ENCODE results near the gene NPIPB9. TPM values are rescaled to one million over a fixed set of nuclear protein-coding genes. Genes with fewer than 3 reads are reported as not detected.
"Not testable (repeated sequence)": the region's sequence is repeated elsewhere in the genome, so short reads cannot be mapped to it uniquely, and the experiment has no call there.

NPIPB9 gene
- 1 to 10 TPM in 3 of 4 donors, under 1 TPM in 1; 0.35 to 8.2 (median 3.0) TPM for total RNA-seq

DNA sequence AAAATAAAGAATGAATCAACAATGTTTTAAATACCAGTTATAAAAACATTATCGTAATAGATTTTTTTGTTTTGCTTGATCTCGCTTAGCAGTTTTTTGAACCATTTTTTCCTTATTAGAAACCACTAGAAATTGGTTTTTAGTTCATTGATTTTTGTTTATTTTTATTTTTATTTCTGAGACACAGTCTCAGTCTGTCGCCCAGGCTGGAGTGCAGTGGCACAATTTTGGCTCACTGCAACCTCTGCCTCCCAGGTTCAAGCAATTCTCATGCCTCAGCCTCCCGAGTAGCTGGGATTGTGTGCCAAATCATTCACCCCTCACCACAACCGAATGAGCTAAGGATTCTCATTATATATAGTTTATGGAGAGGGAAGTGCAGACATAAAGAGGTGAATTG lies at the start of gene NPIPB9:
Gene NPIPB9, plus strand, starts transcription at position 301 of the 400 bp plus-strand sequence.
- not testable (repeated sequence) for ATAC-seq, H3K9me3 ChIP-seq, H3K4me1 ChIP-seq, H3K4me3 ChIP-seq, H3K36me3 ChIP-seq, H3K27me3 ChIP-seq, H3K27ac ChIP-seq
- WGBS, 2 donors (ENCODE audit: low coverage in 1 of 2), result no CpG with 5 or more reads among the region's 5 CpGs

DNA sequence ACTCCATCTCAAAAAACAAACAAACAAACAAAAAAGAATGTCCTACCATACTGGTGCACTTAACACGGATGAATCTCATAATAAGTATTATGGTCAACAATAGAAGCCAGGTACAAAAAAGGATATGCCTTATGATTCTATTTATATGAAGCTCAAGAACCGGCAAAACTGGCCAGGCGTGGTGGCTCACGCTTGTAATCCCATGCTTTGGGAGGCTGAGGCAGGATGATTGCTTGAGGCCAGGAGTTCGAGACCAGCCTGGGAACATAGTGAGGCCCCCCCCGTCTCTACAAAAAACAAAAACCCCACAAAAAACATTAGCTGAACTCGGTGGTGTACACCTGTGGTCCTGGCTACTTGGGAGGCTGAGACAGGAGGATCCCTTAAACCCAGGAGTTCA lies 47.3 kb upstream of the NPIPB9 start:
- not testable (repeated sequence) for ATAC-seq, H3K9me3 ChIP-seq, H3K4me1 ChIP-seq, H3K36me3 ChIP-seq, H3K27me3 ChIP-seq, H3K27ac ChIP-seq, H3K4me3 ChIP-seq
- WGBS, 2 donors (ENCODE audit: low coverage in 1 of 2), result no CpG with 5 or more reads among the region's 7 CpGs

DNA sequence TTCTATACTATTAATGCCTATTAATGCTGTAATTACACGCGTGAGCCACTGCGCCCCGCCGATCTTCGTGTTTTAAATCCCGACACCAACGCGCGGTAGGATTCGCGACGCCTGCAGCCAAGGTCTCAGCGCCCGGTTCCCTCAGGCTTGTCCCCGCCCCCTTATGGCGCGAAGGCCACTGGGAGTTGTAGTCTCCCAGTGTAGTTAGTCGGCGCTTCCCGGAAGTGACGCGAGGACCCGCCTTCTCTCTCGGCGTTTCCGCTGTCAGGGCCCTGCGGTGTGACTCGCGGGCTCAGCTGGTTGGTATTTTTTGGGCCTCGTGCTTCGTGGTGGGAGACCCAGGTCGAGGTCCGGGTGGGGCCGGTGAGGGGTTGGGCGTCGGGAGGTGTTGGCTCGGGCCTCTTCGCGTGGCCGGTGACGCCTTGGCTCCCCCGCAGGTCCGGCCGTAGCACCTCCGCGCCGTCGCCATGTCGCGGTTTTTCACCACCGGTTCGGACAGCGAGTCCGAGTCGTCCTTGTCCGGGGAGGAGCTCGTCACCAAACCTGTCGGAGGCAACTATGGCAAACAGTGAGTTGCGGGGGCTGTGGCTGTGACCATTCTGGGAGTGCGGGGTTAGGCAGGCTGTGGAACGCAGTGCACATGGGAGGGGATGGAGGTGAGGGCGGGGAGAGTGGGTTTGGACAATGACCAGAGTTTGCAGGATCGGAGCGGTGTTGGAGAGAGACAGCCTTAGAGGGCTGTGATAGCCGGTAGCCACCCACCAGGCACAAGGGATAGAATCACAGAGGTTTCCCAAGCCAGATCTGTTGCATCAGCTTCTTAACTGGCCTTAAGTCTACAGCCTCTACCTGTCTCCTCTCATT lies 40.1 kb upstream of the NPIPB9 start, which contains the start of gene EIF3C:
Gene EIF3C, plus strand, starts transcription at position 245 of the 864 bp plus-strand sequence. Its CDS starts 223 bp downstream, at position 468.
- H3K4me3 ChIP-seq, result peak within 1 kb of the TSS in 1 of 2 donors; percentile 38
- not testable (repeated sequence) for H3K36me3 ChIP-seq, H3K4me1 ChIP-seq, H3K27me3 ChIP-seq, H3K9me3 ChIP-seq, H3K27ac ChIP-seq
- ATAC-seq, result peak; percentile 100
- no CpG with 5 or more reads among the region's 66 CpGs for WGBS, 2 donors (ENCODE audit: low coverage in 1 of 2)

GRCh38 chr16:28722852-28723650 lies 28.5 kb upstream of the NPIPB9 start:
- 90 to 95% methylated on average over 7 to 9 of the region's 15 CpGs for WGBS, 2 donors (ENCODE audit: low coverage in 1 of 2)
- H3K27ac ChIP-seq, H3K27me3 ChIP-seq, ATAC-seq, H3K4me1 ChIP-seq, H3K9me3 ChIP-seq, H3K36me3 ChIP-seq, H3K4me3 ChIP-seq: not testable (repeated sequence)

- ATAC-seq, H3K36me3 ChIP-seq, H3K9me3 ChIP-seq, H3K4me3 ChIP-seq, H3K27me3 ChIP-seq, H3K4me1 ChIP-seq, H3K27ac ChIP-seq: not testable (repeated sequence)
- no CpG with 5 or more reads among the region's 5 CpGs for WGBS, 2 donors (ENCODE audit: low coverage in 1 of 2)
These were observed 20.3 kb upstream of the NPIPB9 start for GRCh38 chr16:28731253-28731652.

GRCh38 chr16:28732455-28733124 lies 19.0 kb upstream of the NPIPB9 start:
- not testable (repeated sequence) for H3K27me3 ChIP-seq, H3K36me3 ChIP-seq, H3K9me3 ChIP-seq, ATAC-seq, H3K4me3 ChIP-seq, H3K4me1 ChIP-seq, H3K27ac ChIP-seq
- WGBS, 2 donors (ENCODE audit: low coverage in 1 of 2), result no CpG with 5 or more reads among the region's 9 CpGs

DNA sequence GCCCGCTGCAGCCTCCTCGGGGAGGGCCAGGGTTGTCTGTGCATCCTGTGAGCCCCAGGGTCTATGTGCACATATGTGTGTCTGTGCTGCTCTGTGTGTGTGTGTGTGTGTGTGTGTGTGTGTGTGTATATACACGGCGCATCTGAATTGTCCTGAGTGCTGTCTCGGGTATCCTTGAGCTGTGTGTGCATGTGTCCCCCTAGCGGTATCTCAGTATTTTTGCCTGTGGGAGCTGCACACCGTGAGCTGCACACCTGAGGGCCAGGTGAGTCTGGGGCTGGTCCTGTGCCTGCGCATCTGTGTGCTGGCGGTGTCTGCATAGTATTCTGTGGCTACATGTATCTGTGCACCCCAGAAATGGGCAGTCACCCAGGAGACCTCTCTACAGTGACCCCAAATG lies 11.8 kb upstream of the NPIPB9 start:
- not testable (repeated sequence) for H3K27me3 ChIP-seq, H3K4me3 ChIP-seq, H3K27ac ChIP-seq, H3K4me1 ChIP-seq, H3K36me3 ChIP-seq, ATAC-seq, H3K9me3 ChIP-seq
- no CpG with 5 or more reads among the region's 9 CpGs for WGBS, 2 donors (ENCODE audit: low coverage in 1 of 2)

DNA sequence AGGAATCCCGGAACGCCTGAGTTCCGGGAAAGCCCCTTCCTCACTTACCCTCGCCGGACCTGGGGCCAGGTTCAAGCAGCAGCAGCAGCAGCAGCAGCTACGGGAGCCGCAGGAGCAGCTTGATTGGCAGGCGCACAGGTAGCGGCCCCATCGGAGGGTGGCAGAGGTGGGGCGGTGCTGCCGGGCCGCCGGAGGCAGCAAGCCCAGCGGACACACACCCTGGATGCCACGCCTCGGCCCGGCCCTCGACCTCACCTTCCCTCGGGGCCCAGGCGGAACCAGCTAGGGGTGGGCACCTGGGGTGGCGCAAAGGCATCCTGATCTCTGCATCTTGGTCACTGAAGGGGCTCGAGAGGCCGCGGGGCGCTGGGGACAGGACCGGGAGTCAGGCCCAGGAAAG lies 11.0 kb upstream of the NPIPB9 start:
- not testable (repeated sequence) for H3K27me3 ChIP-seq, ATAC-seq, H3K4me1 ChIP-seq, H3K36me3 ChIP-seq, H3K27ac ChIP-seq, H3K9me3 ChIP-seq, H3K4me3 ChIP-seq
- WGBS, 2 donors (ENCODE audit: low coverage in 1 of 2), result no CpG with 5 or more reads among the region's 27 CpGs

- H3K27me3 ChIP-seq, H3K4me1 ChIP-seq, ATAC-seq, H3K27ac ChIP-seq, H3K4me3 ChIP-seq, H3K9me3 ChIP-seq, H3K36me3 ChIP-seq: not testable (repeated sequence)
- no CpG with 5 or more reads among the region's 9 CpGs for WGBS, 2 donors (ENCODE audit: low coverage in 1 of 2)
These were observed 10.3 kb upstream of the NPIPB9 start for GRCh38 chr16:28741295-28741694.

- not testable (repeated sequence) for H3K36me3 ChIP-seq, ATAC-seq, H3K9me3 ChIP-seq, H3K4me1 ChIP-seq, H3K27me3 ChIP-seq, H3K27ac ChIP-seq, H3K4me3 ChIP-seq
- no CpG with 5 or more reads among the region's 62 CpGs for WGBS, 2 donors (ENCODE audit: low coverage in 1 of 2)
These were observed 4.8 kb upstream of the NPIPB9 start for GRCh38 chr16:28746618-28747350.

All from gastroesophageal sphincter (tissue), 4 donors.